Heart right ventricle (tissue), 16 donors: ENCODE results near the gene TPI1. TPM values are rescaled to one million over a fixed set of nuclear protein-coding genes. Genes with fewer than 3 reads are reported as not detected.
"Not testable (repeated sequence)": the region's sequence is repeated elsewhere in the genome, so short reads cannot be mapped to it uniquely, and the experiment has no call there.

Experiments
- ATAC-seq, 8 donors: fragments of 200-7000 bp; cut with Tn5 transposase; one replicate each; pipeline ENCODE4 v1.9.1; 2020; ENCODE audit warnings: mild to moderate bottlenecking in 8 of 8, moderate library complexity in 8 of 8, moderate number of reproducible peaks in 1 of 8
- DNase-seq, 2 donors: peaks; one replicate each; pipeline ENCODE4 v3.0.0-alpha.2; 2020
- H3K27ac ChIP-seq, 10 donors: fragments of 200-600 bp; sonication (generic) in 2 of 10; one replicate each; pipeline versions ENCODE4 v1.5.0 to v1.8.0; 2020 to 2022; ENCODE audit warnings: mild to moderate bottlenecking in 3 of 10
- H3K27me3 ChIP-seq, 7 donors: fragments of 200-600 bp; one replicate each; pipeline ENCODE4 v1.8.0; 2021 to 2022; ENCODE audit warnings: mild to moderate bottlenecking in 2 of 7
- H3K36me3 ChIP-seq, 9 donors: fragments of 200-600 bp; sonication (generic) in 1 of 9; one replicate each; pipeline versions ENCODE4 v1.5.0 to v1.8.0; 2020 to 2022; ENCODE audit warnings: mild to moderate bottlenecking in 2 of 9
- H3K4me1 ChIP-seq, 9 donors: fragments of 200-600 bp; sonication (generic) in 1 of 9; one replicate each; pipeline versions ENCODE4 v1.5.0 to v1.8.0; 2020 to 2022; ENCODE audit warnings: mild to moderate bottlenecking in 4 of 9
- H3K4me3 ChIP-seq, 10 donors: fragments of 200-600 bp; sonication (generic) in 2 of 10; one replicate each; pipeline versions ENCODE4 v1.5.0 to v1.8.0; 2020 to 2022; ENCODE audit warnings: mild to moderate bottlenecking in 7 of 10, moderate library complexity in 2 of 10
- H3K9me3 ChIP-seq, 11 donors: fragments of 200-600 bp in 10 of 11; sonication (generic) in 2 of 11; one replicate each; pipeline versions ENCODE4 v1.5.0 to v1.8.0; 2013 to 2022; ENCODE audit warnings: mild to moderate bottlenecking in 2 of 11, control low read depth in 1 of 11, moderate library complexity in 1 of 11
- CTCF ChIP-seq, 9 donors: fragments of 200-600 bp; sonication (generic) in 2 of 9; IDR thresholded peaks; one replicate each; pipeline versions ENCODE4 v1.5.0 to v1.8.0; 2021 to 2022; ENCODE audit warnings: antibody characterized with exemption in 9 of 9, mild to moderate bottlenecking in 5 of 9, moderate library complexity in 1 of 9
- WGBS, 2 donors: extraction: QIAGEN DNeasy Blood & Tissue Kit; methylation state at CpG; one replicate each; pipeline ENCODE4 v1.1.7; 2013; ENCODE audit warnings: inconsistent platforms in 1 of 2; 5-methylcytosine and 5-hydroxymethylcytosine counted together
- intact Hi-C, 10 donors: fragments of 100-400 bp; cut with DNase I; formaldehyde crosslinking; loops; one replicate each; pipeline versions ENCODE4 v1.11.1 to v1.14.2; 2022
- polyA plus RNA-seq, 2 donors: library from polyadenylated mRNA; stranded (reverse); fragments of 200-250 nt; gene quantifications; one replicate each; pipeline ENCODE4 v1.2.3, GENCODE V29; 2013
- total RNA-seq, 10 donors: library from RNA; stranded (reverse); fragmentation: NEBNext Ultra II Directional in 3 of 10; extraction: Animal tissue kit (Norgen Biotek cat#: 25700) in 3 of 10; gene quantifications; one replicate each; pipeline versions ENCODE4 v1.2.1 to v1.2.4, GENCODE V29; 2021 to 2023
- donor health status: Arrhythmogenic right ventricular cardiomyopathy.
- donor health status: ischemic (EF 13 %, LVEDD 7.1; RV severe dilation, severe dysfunction).
- donor health status: healthy with polysubstance abuse.
- donor health status: DM: no; HTN: yes; CAD: no.
- donor health status: DM: no; HTN: no; CAD: no.
- donor health status: ischemic (EF 25% LVEDD 6.9; RV normal size, moderate dysfunction).
- donor health status: ischemic (EF 25% LVEDD 5.7; RV mildly dilated, moderate dysfunction).
- donor health status: healthy.
- donor health status: DM: yes; HTN: yes; CAD: no.
- donor health status: Ischemic cardiomyopathy.
- donor health status: ischemic (EF 35%, LVEDD 5.7; RV mildly dilated, moderate dysfunction).
- donor health status: nonischemic (EF 11% LVEDD 7.7; RV severe dilation, severe dysfunction).
- donor health status: DM: yes; HTN: yes; CAD: no.
- donor health status: PGD.
- donor health status: ischemic (EF 29% LVEDD 5.4; RV normal size, mild dysfunction).
- donor health status: nonischemic (EF 23%, LVEDD 6.1; RV moderate dilation, normal function).

The TPI1 gene
- total and polyA plus RNA-seq, 12 donors: 367 to 1,432 (median 839) TPM

- Histone ChIP-seq H3K9me3 (no peaks in the 10 kb centered on the region), H3K27ac (no peak overlapping the region), H3K4me1 (peaks cover 0 to 22% (median 11%) of the 10 kb centered on the region in 9 donors), H3K36me3 (peaks cover 0 to 25% (median 0%) of the 10 kb centered on the region in 9 donors), H3K27me3 (no peaks in the 10 kb centered on the region), H3K4me3 (no peak overlapping the region)
- DNase-seq (no peak), ATAC-seq (no peak)
- WGBS, 2 donors: 86 to 92% methylated on average over 2 of the region's 2 CpGs
- intact Hi-C loops: no loop called here
- TF ChIP-seq CTCF (IDR thresholded peaks at IDR 0.05): no peak
Measured at GRCh38 chr12:6888360-6888759, 21.0 kb downstream of the TPI1 start.

GRCh38 chr12:6888794-6889193 is 21.5 kb downstream of the TPI1 start:
- DNase-seq, H3K9me3 ChIP-seq, intact Hi-C loops, H3K27me3 ChIP-seq, H3K4me3 ChIP-seq, H3K27ac ChIP-seq, ATAC-seq: not testable (repeated sequence)
- 81% methylated on average over 7 of the region's 7 CpGs for WGBS, 2 donors
- Histone ChIP-seq H3K4me1 (peaks cover 0 to 22% (median 11%) of the 10 kb centered on the region in 9 donors), H3K36me3 (peaks cover 0 to 21% (median 0%) of the 10 kb centered on the region in 9 donors)

GRCh38 chr12:6889775-6890573 is 22.6 kb downstream of the TPI1 start:
- 94 to 98% methylated on average over 21 of the region's 21 CpGs for WGBS, 2 donors
- H3K36me3 ChIP-seq, DNase-seq, H3K27me3 ChIP-seq, ATAC-seq, H3K9me3 ChIP-seq: not testable (repeated sequence)
- peaks cover 0 to 22% (median 11%) of the 10 kb centered on the region in 9 donors for H3K4me1 ChIP-seq
- peak overlapping the region in 8 of 10 donors; percentile 84 to 94 (median 90) for H3K27ac ChIP-seq
- intact Hi-C loops: loop anchor here in 3 of 10 donors (1.0 to 2.0 kb wide), 2 partner anchors 17 to 38 kb away; partner anchors contain the start of genes SPSB2 (in 2 of the 3) and USP5 (in 1 of the 3)
- peak overlapping the region in 3 of 10 donors; percentile 52 to 63 (median 61) for H3K4me3 ChIP-seq

- intact Hi-C loops: loop anchor here in 3 of 10 donors (1.0 to 2.0 kb wide), 2 partner anchors 18 to 39 kb away; partner anchors contain the start of genes SPSB2 (in 2 of the 3) and USP5 (in 1 of the 3)
- Histone ChIP-seq H3K4me3 (peak overlapping the region; percentile 15 to 63 (median 53)), H3K36me3 (peaks cover 0 to 4% (median 0%) of the 10 kb centered on the region in 9 donors), H3K9me3 (no peaks in the 10 kb centered on the region), H3K27ac (peak overlapping the region; percentile 73 to 94 (median 90)), H3K27me3 (no peaks in the 10 kb centered on the region), H3K4me1 (peaks cover 0 to 22% (median 11%) of the 10 kb centered on the region in 9 donors)
- 2% methylated on average over 68 of the region's 68 CpGs for WGBS, 2 donors
- peak; percentile 98 to 99 for DNase-seq
- peak; percentile 97 to 99 (median 98) for ATAC-seq
- peak; percentile 81 to 99 (median 95) for TF ChIP-seq CTCF (IDR thresholded peaks at IDR 0.05)
Measured at GRCh38 chr12:6890789-6891645, 23.7 kb downstream of the TPI1 start.

GRCh38 chr12:6891646-6892001 is 24.3 kb downstream of the TPI1 start:
- intact Hi-C loops: loop anchor here in 2 of 10 donors (2.0 kb wide), 1 partner anchor 19 kb away; the partner anchor contains the start of gene SPSB2 (in 2 of the 2)
- Histone ChIP-seq H3K9me3 (no peaks in the 10 kb centered on the region), H3K27me3 (no peaks in the 10 kb centered on the region), H3K36me3 (peaks cover 0 to 4% (median 0%) of the 10 kb centered on the region in 9 donors), H3K4me3 (peak overlapping the region; percentile 15 to 63 (median 53)), H3K4me1 (peaks cover 0 to 22% (median 11%) of the 10 kb centered on the region in 9 donors), H3K27ac (peak overlapping the region; percentile 73 to 94 (median 90))
- no peak for DNase-seq
- ATAC-seq: peak in 6 of 8 donors; percentile 1 to 26 (median 8)
- WGBS, 2 donors: 87% methylated on average over 5 of the region's 5 CpGs
- TF ChIP-seq CTCF (IDR thresholded peaks at IDR 0.05): no peak

- peaks cover 0 to 18% (median 11%) of the 10 kb centered on the region in 9 donors for H3K4me1 ChIP-seq
- H3K27ac ChIP-seq, H3K4me3 ChIP-seq, H3K9me3 ChIP-seq, H3K36me3 ChIP-seq, ATAC-seq, DNase-seq, intact Hi-C loops, H3K27me3 ChIP-seq: not testable (repeated sequence)
- WGBS, 2 donors: 92 to 94% methylated on average over 3 of the region's 3 CpGs
Measured at GRCh38 chr12:6892683-6893082, 25.4 kb downstream of the TPI1 start.
